ENCODE results near the gene IKZF5.

DNA sequence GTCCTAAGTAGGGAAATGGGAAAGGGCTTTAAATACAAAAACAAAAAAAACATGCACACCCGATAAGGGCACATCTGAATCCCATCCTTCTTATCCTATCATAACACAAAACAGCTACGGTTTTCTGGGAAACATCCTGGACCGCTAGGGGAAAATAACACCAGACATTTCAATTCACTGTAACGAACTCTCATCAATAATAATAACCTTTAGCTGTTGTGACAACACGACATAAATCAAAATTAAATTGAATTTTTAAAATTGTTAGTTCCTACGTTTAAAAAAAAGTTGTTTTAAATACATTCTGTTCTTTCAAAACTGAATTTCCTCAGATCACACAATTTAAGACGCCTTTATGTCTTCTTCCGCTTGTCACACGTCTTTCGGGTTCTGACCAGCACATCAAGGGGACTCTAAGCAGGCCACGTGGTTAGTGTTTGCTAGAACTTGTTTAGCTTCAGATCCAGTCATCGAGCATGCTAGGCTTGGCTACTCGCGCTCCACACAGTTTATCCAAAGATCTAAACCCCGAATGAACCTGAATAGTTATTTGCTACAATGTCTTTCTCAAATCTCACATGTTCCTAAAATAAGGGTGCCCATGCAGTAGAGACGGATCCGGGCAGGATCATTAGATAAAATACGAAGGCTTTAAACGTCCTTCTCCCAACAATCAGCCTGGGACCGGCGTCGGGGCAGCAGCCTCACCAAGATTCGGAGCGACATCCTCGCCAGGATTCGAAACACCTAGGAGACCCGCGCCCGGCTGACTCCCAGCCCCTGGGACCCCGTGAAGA, 839 bp downstream of the IKZF5 start:
- no peak for TF ChIP-seq POLR2AphosphoS5 (IDR thresholded peaks at IDR 0.05; ENCODE audit: low read depth, low read length)
- TF ChIP-seq POLR2A (IDR thresholded peaks at IDR 0.05; ENCODE audit: low read depth, low read length) = no peak
